HL-60 (cell line): ENCODE data around the gene LAMTOR2.
A peak's percentile ranks its signal among the peaks of the same experiment; 100 is the strongest.

Source experiments
- DNase-seq, 2 experiments: peaks; one replicate each; pipeline ENCODE4 v3.0.0-alpha.2; 2010 to 2020; ENCODE audit warnings: low read depth in 1 of 2, low spot score in 1 of 2
- H3K27ac ChIP-seq: fragments of 250-450 bp; sonication (Bioruptor Pico); replicated peaks from 2 replicates; pipeline ENCODE4 v1.5.1; 2020; ENCODE audit warnings: mild to moderate bottlenecking, moderate library complexity
- H3K27me3 ChIP-seq: fragments of 250-450 bp; sonication (Bioruptor Pico); 2 replicates; pipeline ENCODE4 v1.5.1; 2021; ENCODE audit warnings: mild to moderate bottlenecking, moderate library complexity; ENCODE audit not compliant: insufficient read depth, poor library complexity, severe bottlenecking
- H3K4me3 ChIP-seq: replicated peaks from 2 replicates; pipeline ENCODE4 v1.5.1; 2011; ENCODE audit warnings: mild to moderate bottlenecking, control low read depth, low read length; ENCODE audit not compliant: insufficient read depth
- GABPA ChIP-seq: IDR thresholded peaks from 2 replicates; pipeline ENCODE4 v1.6.1; 2012; ENCODE audit warnings: low read depth
- POLR2AphosphoS5 ChIP-seq: IDR thresholded peaks from 2 replicates; pipeline ENCODE4 v1.6.1; 2012; ENCODE audit warnings: low read depth
- SPI1 ChIP-seq: IDR thresholded peaks from 2 replicates; pipeline ENCODE4 v1.6.1; 2012; ENCODE audit warnings: low read depth, mild to moderate bottlenecking, borderline replicate concordance
- TF ChIP-seq, protein P1 (sequence below): IDR thresholded peaks from 2 replicates; pipeline ENCODE4 v1.6.1; 2012; ENCODE audit warnings: low read depth; ENCODE audit not compliant: insufficient replicate concordance
- TF ChIP-seq, protein P2 (sequence below): IDR thresholded peaks from one replicate; pipeline ENCODE4 v1.5.1; 2011; ENCODE audit warnings: low read length, control low read depth, inconsistent platforms; ENCODE audit not compliant: insufficient read depth

Gene LAMTOR2

DNA sequence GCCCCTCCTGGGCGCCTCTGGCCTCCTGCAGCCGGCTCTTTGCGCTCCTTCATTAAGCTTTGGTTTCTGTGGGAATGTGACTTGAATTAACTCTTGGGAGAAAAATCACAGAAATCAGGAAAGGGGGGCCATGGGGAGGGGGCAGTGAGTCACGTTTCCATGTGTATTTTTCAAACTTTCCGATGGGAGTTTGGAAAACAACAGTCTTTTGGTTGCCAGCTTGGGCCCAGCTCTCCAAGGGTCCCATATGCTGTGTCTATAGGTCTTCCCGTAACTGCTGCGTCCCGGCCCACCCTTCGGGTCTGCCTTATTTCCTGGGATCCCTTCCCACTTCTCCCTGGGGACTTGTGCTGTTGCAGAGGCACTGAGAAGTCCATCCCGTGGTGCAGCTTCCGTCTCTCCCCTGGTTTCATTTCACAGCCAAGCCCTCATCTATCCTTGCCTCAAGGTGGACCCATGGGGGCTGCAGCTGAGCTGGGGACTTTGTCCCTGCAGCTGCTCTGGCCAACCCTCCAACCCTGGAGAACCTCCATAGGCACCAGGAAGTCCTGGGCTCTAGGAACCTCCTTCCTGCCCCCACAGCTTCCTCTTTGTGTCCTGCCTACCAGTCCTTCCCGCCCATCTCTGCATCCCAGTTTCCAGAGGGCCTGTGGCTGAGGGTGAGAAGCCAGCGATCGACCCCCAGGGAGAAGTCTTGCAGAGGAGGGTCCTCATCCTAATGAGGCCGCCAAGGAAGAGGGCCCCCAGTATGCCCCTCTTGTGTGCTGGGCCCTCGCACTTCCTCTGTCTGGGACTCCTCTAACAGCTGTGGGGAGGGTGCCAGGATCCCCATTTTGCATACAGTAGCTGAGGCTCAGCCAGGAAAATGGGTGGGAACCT lies 48.3 kb downstream of the LAMTOR2 start:
- Histone ChIP-seq H3K27me3 (no peaks in the 10 kb centered on the region), H3K4me3 (no peak overlapping the region), H3K27ac (peak overlapping the region; percentile 62)
- TF ChIP-seq POLR2AphosphoS5 (peak; percentile 38; the same call in 1 of the 2 replicates), SPI1 (peak; percentile 81), GABPA (peak; percentile 53; the same call in 1 of the 2 replicates)
- TF ChIP-seq, protein P1, sequence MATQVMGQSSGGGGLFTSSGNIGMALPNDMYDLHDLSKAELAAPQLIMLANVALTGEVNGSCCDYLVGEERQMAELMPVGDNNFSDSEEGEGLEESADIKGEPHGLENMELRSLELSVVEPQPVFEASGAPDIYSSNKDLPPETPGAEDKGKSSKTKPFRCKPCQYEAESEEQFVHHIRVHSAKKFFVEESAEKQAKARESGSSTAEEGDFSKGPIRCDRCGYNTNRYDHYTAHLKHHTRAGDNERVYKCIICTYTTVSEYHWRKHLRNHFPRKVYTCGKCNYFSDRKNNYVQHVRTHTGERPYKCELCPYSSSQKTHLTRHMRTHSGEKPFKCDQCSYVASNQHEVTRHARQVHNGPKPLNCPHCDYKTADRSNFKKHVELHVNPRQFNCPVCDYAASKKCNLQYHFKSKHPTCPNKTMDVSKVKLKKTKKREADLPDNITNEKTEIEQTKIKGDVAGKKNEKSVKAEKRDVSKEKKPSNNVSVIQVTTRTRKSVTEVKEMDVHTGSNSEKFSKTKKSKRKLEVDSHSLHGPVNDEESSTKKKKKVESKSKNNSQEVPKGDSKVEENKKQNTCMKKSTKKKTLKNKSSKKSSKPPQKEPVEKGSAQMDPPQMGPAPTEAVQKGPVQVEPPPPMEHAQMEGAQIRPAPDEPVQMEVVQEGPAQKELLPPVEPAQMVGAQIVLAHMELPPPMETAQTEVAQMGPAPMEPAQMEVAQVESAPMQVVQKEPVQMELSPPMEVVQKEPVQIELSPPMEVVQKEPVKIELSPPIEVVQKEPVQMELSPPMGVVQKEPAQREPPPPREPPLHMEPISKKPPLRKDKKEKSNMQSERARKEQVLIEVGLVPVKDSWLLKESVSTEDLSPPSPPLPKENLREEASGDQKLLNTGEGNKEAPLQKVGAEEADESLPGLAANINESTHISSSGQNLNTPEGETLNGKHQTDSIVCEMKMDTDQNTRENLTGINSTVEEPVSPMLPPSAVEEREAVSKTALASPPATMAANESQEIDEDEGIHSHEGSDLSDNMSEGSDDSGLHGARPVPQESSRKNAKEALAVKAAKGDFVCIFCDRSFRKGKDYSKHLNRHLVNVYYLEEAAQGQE = no peak
- peak in 1 of 2 experiments; percentile 73 for DNase-seq

DNA sequence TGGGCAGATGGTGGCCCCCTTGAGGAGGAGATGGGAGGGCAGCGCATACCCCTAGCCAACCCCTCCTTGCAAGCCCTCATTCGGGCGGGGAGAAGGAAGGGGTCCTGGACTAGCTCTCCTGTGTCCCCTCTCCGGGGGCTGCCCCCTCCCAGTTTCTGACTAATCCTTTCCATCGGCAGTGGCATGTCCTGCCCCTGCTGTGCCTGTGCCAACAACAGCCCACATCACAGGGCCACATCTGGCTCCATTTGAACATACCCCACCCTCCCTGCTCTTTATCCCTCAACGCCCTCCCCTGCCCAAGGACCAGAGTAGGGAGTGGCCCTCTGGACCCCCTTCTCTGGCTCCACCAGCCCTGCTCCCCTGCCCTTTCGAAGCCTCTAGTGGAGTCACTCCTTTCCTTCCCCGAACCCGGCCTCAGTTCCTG lies 49.0 kb downstream of the LAMTOR2 start:
- no peak for DNase-seq
- Histone ChIP-seq H3K27me3 (no peaks in the 10 kb centered on the region), H3K27ac (peak overlapping the region; percentile 62), H3K4me3 (no peak overlapping the region)
- TF ChIP-seq, protein P1 = no peak
- TF ChIP-seq, protein P2, sequence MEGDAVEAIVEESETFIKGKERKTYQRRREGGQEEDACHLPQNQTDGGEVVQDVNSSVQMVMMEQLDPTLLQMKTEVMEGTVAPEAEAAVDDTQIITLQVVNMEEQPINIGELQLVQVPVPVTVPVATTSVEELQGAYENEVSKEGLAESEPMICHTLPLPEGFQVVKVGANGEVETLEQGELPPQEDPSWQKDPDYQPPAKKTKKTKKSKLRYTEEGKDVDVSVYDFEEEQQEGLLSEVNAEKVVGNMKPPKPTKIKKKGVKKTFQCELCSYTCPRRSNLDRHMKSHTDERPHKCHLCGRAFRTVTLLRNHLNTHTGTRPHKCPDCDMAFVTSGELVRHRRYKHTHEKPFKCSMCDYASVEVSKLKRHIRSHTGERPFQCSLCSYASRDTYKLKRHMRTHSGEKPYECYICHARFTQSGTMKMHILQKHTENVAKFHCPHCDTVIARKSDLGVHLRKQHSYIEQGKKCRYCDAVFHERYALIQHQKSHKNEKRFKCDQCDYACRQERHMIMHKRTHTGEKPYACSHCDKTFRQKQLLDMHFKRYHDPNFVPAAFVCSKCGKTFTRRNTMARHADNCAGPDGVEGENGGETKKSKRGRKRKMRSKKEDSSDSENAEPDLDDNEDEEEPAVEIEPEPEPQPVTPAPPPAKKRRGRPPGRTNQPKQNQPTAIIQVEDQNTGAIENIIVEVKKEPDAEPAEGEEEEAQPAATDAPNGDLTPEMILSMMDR = no peak
- TF ChIP-seq SPI1 (no peak), GABPA (no peak), POLR2AphosphoS5 (no peak)

DNA sequence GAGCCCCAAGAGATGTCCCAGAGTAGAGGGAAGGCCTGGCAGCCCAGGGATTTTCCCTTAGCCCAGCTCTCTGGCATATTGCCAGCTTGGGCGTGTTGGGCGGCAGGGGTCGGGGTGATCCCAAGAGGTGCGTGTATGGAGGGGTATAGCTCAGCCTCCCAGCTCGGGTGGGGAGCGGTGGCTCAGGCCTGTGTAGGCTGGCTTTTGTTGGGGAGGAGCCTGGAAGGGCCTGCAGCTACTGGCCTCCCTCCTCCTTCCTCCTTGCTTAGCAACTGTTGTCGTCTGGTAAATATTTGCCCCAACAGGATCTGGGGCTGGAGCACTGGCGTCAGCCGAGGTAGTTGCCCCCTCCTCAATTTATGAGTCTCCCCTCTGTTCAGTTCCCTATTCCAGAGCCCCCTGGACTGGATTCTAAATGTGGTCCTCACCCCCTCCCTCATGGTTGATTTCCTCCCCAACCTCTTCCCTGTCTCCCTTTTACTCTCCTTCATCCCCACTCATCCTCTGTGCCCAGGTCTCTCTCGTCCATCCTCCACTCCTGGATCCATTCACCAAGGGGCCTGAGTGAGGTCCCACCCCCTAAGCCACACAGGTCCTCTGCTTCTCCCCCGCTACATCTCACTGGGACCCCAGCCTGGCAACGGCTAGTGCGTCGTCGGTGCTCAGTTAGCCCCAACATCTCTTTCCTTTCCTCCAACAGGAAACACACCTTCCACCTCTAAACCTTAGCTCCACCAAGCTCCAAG lies 49.7 kb downstream of the LAMTOR2 start:
- DNase-seq = peak in 1 of 2 experiments; percentile 48
- TF ChIP-seq GABPA (no peak), POLR2AphosphoS5 (no peak), SPI1 (no peak)
- TF ChIP-seq, protein P2 = no peak
- TF ChIP-seq, protein P1 = no peak
- H3K27ac ChIP-seq = peak overlapping the region; percentile 62
- no peak overlapping the region for H3K4me3 ChIP-seq
- H3K27me3 ChIP-seq = no peaks in the 10 kb centered on the region
